NOMO-1 treated with DMSO at 0.1 percent for 48 hours (cell line): ENCODE measurements around the gene ITGA8.
"Not testable (repeated sequence)": the region's sequence is repeated elsewhere in the genome, so short reads cannot be mapped to it uniquely, and the experiment has no call there.

Experiments
- DNase-seq: peaks from one replicate; lab custom pipeline; 2025; ENCODE audit not compliant: unreplicated experiment; lab: John Stamatoyannopoulos, UW

Gene ITGA8

DNA sequence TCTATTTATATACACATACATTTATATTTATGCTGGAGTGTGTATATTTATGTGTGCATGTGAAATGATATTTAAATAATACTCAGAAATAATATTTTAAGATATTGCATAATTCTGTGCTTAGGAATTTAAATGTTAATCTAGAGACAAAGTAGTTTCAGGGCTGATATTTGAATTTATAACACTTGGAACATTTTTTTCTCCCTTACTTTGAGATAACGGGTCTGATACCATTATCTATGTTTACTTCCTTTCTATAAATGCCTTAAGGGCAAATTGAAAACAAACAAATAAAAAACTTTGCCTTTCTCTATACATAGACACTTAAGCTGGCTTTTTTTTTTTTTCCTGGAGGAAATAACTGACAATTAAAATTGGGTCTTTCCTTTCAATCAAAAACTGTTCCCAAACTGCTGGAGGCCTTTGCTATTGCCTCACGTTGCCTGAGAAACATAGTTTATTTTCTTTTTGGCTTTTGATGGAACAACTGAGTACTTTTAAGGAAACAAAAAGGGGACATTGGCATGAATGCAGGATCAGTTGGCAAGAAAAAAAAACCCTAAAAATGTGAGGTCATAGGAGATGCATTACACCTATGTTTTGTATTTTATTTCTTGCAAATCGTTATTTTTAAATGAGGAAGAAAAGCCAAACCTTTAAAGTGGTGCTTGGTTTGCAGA is 98.7 kb downstream of the ITGA8 start:
- DNase-seq = no peak

DNA sequence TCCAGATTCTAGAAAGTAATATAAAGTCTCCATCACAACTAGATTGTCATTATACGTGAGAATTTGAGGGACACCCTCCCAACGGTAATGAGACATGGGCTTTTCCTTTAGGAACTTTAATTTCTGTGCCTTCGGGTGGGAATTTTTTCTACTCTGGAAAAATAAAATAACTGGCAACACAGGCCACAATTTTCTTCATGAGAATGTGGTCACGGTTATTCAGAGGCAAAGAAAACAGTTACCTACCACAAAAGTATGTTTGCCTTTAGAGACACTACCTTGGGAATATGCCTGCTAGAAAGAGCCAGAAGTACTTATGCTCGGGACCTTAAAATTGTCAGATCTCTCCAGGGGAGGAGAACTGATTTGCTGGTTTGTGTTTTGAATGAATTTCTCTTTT is 99.4 kb downstream of the ITGA8 start:
- DNase-seq = no peak

DNA sequence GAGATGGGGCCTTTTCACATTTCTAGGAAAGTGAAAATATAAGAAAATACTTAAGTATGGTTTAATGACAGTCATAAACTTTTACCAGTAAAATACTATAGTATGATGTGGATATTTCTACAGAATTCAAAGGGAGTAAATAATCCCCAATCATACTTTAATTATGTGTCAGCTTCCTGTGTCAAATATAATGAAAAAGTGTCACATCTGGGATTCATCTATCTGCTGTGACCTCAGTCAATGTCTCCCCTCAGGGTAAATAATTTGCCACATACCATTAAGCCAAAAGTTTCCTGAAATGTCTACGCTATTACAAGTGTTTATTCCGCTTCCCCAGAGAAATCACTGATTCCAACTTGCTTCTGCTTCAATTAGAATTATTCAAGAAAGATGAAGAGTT is 110.5 kb downstream of the ITGA8 start:
- DNase-seq = no peak

DNA sequence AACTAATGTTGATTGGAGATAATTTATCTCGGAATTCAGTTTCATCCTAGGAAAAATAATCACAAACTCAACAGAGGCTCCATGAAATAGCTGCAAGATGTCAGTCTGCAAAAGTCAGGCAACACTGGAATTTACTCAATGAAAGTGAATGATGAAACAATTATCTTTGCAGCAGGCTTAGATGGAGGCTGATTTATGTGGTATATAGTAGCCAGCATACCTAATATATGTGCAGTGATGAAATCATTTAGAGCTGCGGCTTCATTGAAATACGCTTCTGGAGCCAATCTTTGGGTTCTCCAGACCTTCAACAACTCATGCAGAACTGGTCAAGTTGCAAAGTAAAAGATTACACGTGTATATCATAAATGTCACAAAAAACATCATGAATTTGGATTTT is 113.3 kb downstream of the ITGA8 start:
- no peak for DNase-seq

DNA sequence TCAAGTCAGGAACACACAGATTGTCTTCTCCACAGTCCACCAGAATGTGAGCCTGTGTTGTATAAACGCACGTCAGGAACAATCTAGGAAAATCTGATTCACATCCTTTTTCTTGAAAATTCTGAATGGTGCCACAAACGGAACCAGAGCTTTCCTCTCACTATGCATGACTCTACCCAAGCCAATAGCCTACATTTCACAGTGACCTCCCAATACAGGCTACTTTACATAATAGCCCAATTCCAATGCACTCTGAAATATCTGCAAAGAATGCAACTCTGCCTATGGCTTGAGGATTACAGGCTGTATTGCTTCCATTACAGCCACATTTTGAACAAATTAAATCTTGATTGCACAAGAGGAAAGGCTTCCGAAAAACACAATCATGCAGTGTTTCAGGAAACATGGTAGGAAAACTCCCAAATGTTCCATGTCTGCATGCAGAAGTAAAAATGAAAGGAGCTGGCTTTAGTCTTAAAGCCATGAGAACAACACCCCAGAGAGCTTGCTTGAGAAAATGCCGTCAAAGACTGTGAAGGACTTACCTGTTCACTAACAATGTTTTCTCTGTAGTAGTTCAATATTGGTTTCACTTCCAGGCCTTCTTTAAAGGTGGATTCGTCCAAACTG is 113.9 kb downstream of the ITGA8 start:
- no peak for DNase-seq

DNA sequence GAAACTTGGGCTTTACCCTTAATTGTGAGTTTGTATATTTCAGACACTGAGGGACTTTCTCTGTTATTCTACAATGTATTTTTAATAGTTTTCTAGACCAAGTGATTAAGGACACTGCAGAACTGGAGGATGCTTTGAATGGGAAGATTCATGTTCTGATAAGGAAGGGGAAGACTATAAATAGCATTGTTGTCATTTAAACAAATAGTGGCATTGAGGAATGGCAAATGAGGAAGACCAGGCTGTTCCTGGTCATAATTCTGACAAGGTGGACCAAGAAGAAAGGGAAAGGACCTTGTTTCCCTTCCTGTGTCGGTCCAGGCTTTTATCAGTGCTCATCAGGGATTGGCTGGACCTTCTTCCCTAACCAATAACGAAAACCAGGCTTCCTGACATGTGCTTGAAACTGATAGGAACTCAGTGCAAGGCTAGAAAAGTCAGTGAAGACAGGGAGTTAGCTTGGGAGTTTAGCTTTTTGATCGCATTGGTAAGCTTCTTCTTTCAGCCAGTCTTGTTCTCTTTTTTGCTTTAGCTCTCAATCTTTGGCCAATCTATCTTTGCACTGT is 116.2 kb downstream of the ITGA8 start:
- DNase-seq = no peak

DNA sequence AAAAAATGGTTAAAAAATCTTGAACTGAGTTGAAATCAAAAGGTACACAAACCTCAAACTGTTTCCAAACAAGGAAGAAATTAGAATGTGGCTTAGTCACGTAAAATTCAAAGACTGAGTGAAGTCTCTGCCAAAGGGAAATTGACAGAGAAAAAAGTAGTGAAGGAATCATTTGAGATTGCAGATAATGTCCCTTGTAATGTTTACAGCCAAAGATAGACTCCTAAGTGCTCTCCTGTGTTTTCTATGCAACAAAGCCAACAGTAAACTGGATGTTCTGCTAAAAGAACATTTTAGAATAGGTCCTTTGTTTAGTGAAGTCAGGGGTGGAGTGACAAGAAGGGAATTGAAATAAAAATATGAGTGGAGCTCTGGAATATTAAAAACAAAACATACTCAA is 117.9 kb downstream of the ITGA8 start:
- DNase-seq = no peak

DNA sequence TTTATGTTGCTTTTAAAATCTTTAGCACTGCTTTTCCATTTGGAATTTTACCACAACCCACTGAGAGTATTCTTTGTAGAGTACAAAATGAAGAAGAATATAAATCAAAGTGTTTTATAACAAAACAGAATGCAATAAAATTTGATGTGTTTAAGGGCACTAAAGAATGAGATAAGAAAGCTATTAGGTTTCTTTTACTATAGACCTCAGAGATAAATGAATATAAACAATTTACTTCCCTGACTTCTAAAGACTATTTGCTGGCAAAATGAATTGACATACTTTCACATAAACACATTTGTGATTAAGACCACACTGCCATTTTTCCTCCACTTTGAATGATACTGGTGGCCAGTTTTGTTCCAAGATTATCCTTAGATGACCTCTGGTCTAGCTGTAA is 124.5 kb downstream of the ITGA8 start:
- DNase-seq = no peak

DNA sequence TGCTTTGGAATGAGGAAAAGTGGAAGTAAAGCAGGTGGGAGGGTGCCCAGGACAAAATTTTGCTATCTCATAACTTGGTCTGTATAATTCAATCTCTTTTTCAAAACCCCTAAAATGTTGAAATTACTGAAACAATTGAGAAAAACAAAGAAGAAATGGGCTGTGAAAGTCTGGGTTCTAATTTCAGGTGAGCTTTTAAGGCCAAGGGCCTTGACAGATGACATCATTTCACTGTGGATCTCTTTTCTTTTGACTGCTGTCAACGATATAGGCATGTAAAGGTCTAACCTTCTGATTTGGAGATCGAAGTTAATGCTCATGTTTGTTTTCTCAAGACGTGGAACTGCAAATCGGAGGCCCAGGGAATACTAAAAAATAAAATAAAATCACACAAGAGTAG is 127.8 kb downstream of the ITGA8 start:
- DNase-seq = no peak

DNA sequence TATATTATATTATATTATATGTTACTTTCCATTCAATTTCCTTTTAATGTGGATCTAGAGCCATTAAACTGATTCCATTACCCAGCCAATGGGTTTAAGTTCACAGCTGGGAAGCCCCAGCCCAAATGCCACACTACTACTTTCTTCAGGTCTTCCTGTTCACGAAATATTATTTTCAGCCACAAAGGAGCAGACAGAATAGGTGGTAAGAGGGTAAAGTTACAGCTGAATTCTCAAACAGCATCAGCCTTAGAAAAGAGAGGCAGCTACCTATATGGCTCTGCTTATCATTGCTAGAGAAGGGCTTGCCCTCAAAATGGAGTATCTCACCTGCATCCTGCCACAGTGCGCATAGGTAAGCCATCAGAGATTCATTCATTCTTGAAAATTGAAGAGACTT is 128.3 kb downstream of the ITGA8 start:
- no peak for DNase-seq

DNA sequence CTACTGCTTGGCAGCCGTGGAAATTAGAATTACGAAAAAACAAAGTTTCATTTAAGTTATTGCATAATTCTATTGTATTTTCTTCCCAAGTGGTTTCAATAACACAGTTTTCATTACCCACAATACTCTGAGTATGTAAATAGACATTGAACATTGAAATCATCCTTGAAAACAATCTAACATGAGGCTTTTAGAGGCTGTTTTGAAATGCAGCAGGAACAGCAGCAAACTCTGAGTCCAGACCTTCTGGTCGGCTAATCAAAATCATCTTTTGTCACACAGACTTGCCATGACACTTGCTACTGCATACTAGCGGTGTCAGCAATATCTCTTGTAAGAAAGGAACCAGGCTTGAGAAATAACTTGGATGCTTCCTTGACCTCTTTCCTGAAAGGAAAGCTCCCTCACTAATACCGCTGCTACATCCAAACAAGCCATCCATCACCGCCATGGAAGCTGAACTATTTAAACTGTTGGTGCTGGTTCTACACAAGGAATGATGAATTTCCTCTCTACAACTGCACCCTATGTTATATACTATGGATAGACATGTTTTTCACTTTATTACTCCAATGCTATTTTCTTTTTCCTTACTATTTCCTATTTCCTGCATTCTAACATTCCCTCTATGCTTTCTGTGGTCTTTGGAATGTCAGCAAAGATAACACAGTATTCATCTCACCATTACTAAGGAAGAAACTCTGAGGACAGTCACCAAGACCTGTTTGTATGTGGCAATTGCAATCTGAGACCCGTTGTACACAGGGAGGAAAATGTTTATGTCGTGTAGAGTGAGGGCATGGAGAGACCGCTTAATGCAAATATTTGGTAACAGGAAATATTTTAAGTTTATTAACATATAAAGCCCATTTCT is 130.8 kb downstream of the ITGA8 start:
- DNase-seq = no peak

DNA sequence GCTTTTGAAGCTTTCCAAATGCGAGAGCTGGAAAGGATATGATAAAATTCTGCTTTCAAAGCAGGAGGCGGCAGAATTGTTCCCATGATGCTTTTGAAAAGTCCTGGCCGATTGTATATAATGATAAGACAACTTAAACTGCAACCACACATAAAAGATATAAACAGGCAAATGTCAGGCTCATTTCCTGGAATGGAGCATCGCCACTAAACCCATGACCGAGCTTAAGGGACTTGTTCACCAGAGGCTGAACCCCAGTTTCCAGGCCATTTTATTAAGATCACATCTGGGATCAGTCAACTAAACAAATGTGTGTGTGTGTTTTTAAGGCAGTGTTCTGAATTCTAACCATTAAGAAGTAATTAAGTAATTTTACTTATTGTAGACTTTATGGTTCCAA is 131.6 kb downstream of the ITGA8 start:
- DNase-seq = no peak

DNA sequence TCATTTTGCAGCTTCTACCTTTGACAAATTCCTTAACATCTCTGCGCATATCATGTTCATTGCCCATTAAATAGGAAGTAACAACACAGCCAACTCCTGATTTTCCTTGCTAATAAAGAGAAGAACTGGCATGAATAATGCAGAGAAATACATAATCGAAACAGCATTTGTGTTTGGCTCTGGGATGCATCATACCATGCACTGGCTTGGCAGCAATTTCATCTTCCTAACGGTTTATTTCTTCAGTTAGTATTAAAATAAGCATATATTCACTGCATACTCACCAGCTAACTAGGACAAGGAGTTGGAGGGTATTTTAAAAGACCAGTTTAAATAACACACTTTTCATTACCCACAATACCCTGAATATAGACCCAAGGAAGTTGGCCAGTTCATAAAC is 132.5 kb downstream of the ITGA8 start:
- DNase-seq = no peak

DNA sequence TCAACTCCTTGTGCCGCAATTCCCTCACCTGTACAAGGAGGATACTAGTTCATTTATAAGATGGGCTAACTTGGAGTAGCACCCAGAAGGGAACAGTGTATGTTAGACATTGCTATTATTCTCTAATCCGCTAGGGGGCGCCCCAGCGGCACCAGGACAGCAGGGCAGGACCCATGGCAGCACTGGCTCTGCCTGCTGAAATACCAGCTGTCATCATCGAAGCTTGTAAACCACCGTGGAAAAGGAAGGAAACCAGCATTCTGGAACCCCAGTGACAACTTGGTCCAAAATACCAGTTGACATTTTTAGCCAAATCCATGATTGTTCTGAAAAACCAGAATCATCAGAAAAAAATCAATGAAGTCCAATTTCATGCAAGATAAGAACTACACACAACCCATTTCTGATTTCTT is 134.4 kb downstream of the ITGA8 start:
- peak; percentile 0 for DNase-seq

DNA sequence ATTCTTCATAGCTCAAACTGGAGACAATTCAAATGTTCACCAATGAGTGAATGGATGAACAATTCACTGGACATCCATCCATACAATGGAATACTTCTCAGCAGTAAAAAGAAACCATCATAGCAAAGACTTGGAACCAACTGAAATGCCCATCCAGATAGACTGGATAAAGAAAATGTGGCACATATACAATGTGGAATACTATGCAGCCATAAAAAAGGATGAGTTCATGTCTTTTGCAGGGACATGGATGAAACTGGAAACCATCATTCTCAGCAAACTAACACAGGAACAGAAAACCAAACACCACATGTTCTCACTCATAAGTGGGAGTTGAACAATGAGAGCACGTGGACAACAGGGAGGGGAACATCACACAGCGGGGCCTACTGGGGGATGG is 136.8 kb downstream of the ITGA8 start:
- DNase-seq = not testable (repeated sequence)

DNA sequence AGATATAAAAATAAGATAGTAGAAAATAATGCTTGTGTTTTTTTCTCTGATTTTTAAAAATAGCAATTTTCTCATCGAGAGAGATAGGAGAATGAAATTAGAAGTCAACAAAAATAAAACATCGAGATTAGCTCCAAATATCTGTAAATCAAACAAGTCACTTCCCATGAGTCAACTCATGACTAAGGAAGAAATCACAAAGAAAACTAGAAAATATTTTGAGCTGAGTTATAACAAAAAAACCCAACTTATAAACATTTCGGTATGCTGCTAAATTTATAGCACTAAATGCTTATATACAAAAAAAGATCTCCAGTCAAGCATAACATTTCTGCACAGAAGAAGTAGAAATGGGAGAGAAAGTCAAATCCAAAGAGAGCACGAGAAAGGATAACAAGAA is 140.1 kb downstream of the ITGA8 start:
- DNase-seq = no peak

DNA sequence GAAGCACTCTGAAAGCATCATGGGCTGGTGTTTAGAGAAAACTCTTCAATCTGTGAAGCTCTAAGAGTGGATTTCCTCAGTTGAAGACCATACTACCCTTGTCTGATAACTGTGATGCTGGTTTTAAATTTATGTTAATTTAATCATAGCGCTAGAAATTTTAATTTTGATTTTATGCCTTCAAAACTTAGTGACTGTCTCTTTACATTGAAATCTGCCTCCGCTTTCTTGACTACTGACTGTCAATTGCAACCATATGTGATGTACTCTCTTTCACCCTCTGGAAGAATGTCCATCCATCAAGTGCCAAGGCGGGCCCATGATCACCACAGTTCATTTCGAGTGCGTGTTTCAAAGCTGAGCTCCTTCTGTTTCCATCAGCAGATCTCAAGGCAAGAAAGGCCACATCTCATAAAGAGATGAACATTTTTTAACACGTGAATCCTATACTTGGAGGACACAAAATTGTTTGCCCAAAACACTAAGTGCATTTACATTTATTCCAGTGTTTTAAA is 147.1 kb downstream of the ITGA8 start:
- DNase-seq = no peak

DNA sequence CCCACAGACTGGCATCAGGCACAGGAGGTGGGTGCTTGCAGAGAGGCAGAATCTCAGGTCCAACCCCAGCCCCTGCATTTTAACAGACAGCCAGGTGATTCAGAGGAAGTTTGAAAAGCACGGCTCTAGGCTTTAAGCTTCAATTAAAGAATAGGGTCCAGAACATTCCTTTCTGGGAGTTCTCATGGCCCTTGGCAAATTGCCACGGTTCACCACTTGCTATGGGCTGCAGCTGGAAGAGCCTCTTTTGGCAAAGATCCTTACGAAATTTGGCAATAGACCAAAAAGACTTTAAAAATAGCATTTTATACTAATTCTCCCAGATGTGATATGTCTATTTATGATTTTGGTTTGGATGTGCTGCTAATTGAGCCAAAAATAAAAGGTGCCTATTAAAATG is 148.1 kb downstream of the ITGA8 start:
- no peak for DNase-seq

DNA sequence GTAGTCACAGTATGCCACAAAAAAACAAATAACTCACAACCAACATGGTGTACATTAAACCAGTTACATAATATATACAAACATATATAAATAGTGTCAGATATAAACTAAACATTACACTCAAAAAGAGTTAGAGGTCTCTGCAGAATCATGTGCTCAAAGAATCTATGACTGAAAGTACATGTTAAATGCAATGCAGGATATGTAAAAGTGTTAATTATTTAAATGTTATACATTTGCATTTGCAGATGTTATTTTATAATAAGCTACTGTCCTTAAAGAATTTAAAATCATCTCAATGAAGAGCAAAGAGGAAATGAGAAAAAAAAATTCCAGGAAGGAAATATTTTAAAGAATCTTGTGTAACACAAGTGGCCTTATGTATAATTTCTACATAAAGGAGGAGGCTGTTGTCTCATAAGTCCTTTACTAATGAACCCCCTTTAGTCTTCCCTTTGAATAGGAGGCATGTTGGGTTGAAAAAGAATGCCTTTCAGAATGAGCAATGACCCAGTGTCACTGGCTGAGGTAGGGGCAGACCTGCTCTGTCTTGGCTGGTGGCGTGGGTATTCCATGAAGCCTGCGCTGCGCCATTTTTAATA is 148.9 kb downstream of the ITGA8 start:
- DNase-seq = no peak

DNA sequence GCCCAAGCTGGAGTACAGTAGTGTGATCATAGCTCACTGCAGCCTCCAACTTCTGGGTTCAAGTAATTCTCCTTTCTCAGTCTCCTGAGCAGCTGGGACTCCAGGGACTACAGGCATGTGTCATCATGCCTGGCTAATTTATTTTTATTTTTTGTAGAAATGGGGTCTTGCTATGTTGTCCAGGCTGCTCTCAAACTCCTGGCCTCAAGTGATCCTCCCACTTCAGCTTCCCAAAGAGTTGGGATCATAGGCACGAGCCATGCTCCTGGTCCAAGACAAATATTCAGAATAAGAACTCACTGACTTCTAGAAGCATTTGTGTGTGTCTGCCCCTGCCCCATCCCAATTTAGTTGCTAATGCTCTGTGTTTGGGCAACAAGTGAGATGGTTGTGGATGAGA is 151.8 kb downstream of the ITGA8 start:
- no peak for DNase-seq

DNA sequence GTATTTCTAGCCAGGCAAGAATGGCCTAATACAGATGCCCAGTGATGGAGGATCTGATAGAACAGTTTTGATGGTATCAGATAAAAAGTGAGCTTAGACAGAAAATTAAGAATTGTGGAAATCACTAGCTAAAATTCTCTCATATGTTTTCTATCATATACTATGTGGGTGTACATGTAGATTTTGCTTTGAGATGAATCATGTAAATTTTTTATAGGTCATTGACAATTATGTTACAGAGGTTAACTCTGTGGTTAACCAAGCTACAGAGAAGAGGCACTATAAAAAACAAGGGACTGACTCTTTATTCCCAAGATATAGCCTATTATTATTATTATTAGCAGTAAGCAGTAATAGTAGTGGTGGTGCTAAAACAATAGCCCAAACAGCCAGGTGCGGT is 156.5 kb downstream of the ITGA8 start:
- DNase-seq = no peak
